GM23338 (cell line): ENCODE data around the gene POLE. TPM values are rescaled to one million over a fixed set of nuclear protein-coding genes. Genes with fewer than 3 reads are reported as not detected.
"Not testable (repeated sequence)": the region's sequence is repeated elsewhere in the genome, so short reads cannot be mapped to it uniquely, and the experiment has no call there.

Source experiments
- ATAC-seq: fragments of 200-7000 bp; cut with Tn5 transposase; 3 replicates; pipeline ENCODE4 v1.9.1; 2020
- DNase-seq: peaks from one replicate; pipeline ENCODE4 v3.0.0-alpha.2; 2015; ENCODE audit warnings: low spot score
- H2AFZ ChIP-seq: fragments of 200-600 bp; sonication (generic); 2 replicates; pipeline ENCODE4 v1.8.0; 2016; ENCODE audit warnings: antibody characterized with exemption, mild to moderate bottlenecking, moderate library complexity
- H3F3A ChIP-seq: fragments of 200-600 bp; sonication (generic); replicated peaks from 2 replicates; pipeline ENCODE4 v1.8.0; 2017; ENCODE audit warnings: antibody characterized with exemption, mixed run types, low read depth
- H3K27ac ChIP-seq: fragments of 200-600 bp; sonication (generic); 2 replicates; pipeline ENCODE4 v1.6.1; 2016; ENCODE audit warnings: low read depth
- H3K27me3 ChIP-seq: fragments of 200-600 bp; sonication (generic); 2 replicates; pipeline ENCODE4 v1.8.0; 2016; ENCODE audit warnings: mild to moderate bottlenecking, mixed run types, moderate library complexity; ENCODE audit not compliant: insufficient read depth
- H3K36me3 ChIP-seq: fragments of 200-600 bp; sonication (generic); 2 replicates; pipeline ENCODE4 v1.8.0; 2016; ENCODE audit warnings: mild to moderate bottlenecking; ENCODE audit not compliant: insufficient read depth
- H3K4me1 ChIP-seq: fragments of 200-600 bp; sonication (generic); 2 replicates; pipeline ENCODE4 v1.8.0; 2016; ENCODE audit warnings: mild to moderate bottlenecking, moderate library complexity; ENCODE audit not compliant: insufficient read depth
- H3K4me2 ChIP-seq: fragments of 200-600 bp; sonication (generic); 2 replicates; pipeline ENCODE4 v1.7.1; 2017; ENCODE audit warnings: mixed run types
- H3K4me3 ChIP-seq: fragments of 200-600 bp; sonication (generic); 2 replicates; pipeline ENCODE4 v1.6.1; 2016; ENCODE audit warnings: mixed run types
- H3K79me2 ChIP-seq: fragments of 200-600 bp; sonication (generic); replicated peaks from 2 replicates; pipeline ENCODE4 v1.8.0; 2017; ENCODE audit warnings: mild to moderate bottlenecking; ENCODE audit not compliant: insufficient read depth
- H3K9me2 ChIP-seq: fragments of 200-600 bp; sonication (generic); 2 replicates; pipeline ENCODE4 v1.8.0; 2017; ENCODE audit not compliant: insufficient read depth
- H4K20me1 ChIP-seq: fragments of 200-600 bp; sonication (generic); replicated peaks from 2 replicates; pipeline ENCODE4 v1.8.0; 2017; ENCODE audit warnings: mild to moderate bottlenecking; ENCODE audit not compliant: insufficient read depth
- H3K27ac Mint-ChIP-seq: 2 replicates; pipeline ENCODE4 v1.8.0; 2020; ENCODE audit warnings: inconsistent platforms, mild to moderate bottlenecking, moderate library complexity, mixed read lengths
- H3K27me3 Mint-ChIP-seq: 3 replicates; pipeline ENCODE4 v1.8.0; 2022; ENCODE audit warnings: low read depth, mild to moderate bottlenecking, moderate library complexity, mixed read lengths, inconsistent platforms; ENCODE audit not compliant: insufficient read depth, poor library complexity
- H3K36me3 Mint-ChIP-seq: 3 replicates; pipeline ENCODE4 v1.8.0; 2021; ENCODE audit warnings: low read depth, mild to moderate bottlenecking, inconsistent platforms, moderate library complexity, mixed read lengths
- H3K4me1 Mint-ChIP-seq: 3 replicates; pipeline ENCODE4 v1.8.0; 2020; ENCODE audit warnings: mild to moderate bottlenecking, inconsistent platforms, mixed read lengths
- H3K4me3 Mint-ChIP-seq: 3 replicates; pipeline ENCODE4 v1.8.0; 2021; ENCODE audit warnings: moderate library complexity, mild to moderate bottlenecking, inconsistent platforms, mixed read lengths
- H3K9me3 Mint-ChIP-seq: 3 replicates; pipeline ENCODE4 v1.8.0; 2020; ENCODE audit warnings: moderate library complexity, mild to moderate bottlenecking, inconsistent platforms, mixed read lengths
- JUNB ChIP-seq: IDR thresholded peaks from one replicate; pipeline ENCODE4 v1.6.1; 2016; ENCODE audit warnings: antibody characterized with exemption; ENCODE audit not compliant: unreplicated experiment
- POLR2AphosphoS5 ChIP-seq: IDR thresholded peaks from 2 replicates; pipeline ENCODE4 v1.6.1; 2016; ENCODE audit warnings: antibody characterized with exemption, low read depth
- ZNF114 ChIP-seq: fragments of 250-450 bp; sonication (Bioruptor Pico); IDR thresholded peaks from 2 replicates; pipeline ENCODE4 v1.5.0; 2020; ENCODE audit warnings: mild to moderate bottlenecking, moderate library complexity
- polyA plus RNA-seq: library from polyadenylated mRNA; unstranded; fragments of >200 nt; fragmentation: Nextera tagmentation; extraction: Ambion mirVana; gene quantifications from 2 replicates; pipeline ENCODE4 v1.2.1, GENCODE V29; 2016
- total RNA-seq: library from RNA; depleted of rRNA; stranded (reverse); fragments of >200 nt; shearing (Covaris generic); gene quantifications from 2 replicates; pipeline ENCODE4 v1.2.3, GENCODE V29; 2014
- TF ChIP-seq, protein P1 (sequence below): IDR thresholded peaks from one replicate; pipeline ENCODE4 v1.6.1; 2018; ENCODE audit warnings: antibody characterized with exemption; ENCODE audit not compliant: unreplicated experiment
- TF ChIP-seq, protein P2 (sequence below): fragments of 250-450 bp; sonication (Bioruptor Pico); IDR thresholded peaks from 2 replicates; pipeline ENCODE4 v1.5.0; 2020; ENCODE audit warnings: mild to moderate bottlenecking, moderate library complexity
- TF ChIP-seq, protein P3 (sequence below), 2 experiments: fragments of 200-600 bp in 1 of 2; sonication (generic) in 1 of 2; conservative IDR thresholded peaks; 2 replicates each; pipeline versions ENCODE4 v1.5.1 to v1.6.1; 2016 to 2017; ENCODE audit warnings: antibody characterized with exemption in 2 of 2, low read depth in 2 of 2, mild to moderate bottlenecking in 2 of 2, moderate library complexity in 1 of 2

The POLE gene
- total and polyA plus RNA-seq, 2 experiments from 2014 or later, result 33.6 to 125 TPM

DNA sequence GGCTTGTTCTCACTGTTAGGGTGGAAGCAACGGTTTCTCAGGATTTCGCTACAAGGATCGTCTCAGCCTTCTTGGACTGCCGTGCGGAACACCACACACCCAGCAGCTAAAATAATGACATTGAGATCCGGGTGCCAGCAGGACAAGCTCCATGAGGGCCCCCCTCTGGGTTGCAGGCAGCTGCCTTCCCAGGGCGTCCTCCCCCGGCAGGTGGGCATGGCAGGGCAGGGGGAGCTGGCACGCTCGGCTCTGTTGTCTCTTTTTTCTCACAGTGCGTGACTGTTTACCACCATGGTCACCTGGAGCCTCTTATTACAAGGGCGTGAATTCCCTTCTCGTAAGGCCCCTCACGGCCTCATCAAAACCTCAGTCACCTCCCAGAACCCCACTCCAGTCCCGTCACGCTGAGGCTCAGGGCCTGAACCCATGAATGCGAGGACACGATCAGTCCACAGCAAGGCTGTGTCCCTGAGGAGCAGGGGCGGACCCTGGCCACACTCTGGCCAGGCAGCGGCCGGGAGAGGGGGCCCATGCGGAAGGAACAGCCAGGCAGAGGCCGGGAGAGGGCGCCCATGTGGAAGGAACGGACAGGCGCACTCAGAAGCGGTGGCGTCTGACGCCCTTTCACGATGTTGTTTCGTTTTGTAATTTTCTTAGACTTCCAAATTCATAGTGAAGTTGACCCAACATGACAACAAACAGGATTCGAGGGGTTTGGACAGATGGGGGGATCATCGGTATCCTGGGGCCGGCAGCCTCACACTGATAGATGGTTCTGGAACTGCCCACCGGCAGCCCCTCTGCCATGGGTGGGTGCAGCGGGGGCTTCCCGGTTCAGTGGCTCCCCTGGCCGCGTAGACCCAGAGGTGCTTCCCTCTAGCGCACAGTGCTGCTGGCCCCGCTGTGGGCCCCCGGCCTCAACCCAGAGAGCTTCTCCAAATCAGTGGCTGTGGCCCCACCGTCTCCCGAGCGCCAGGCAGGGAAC is 86.8 kb downstream of the POLE start:
- peaks cover 18% of the 10 kb centered on the region for H3K4me1 Mint-ChIP-seq
- Histone ChIP-seq H3K4me3 (peak overlapping the region; percentile 34; the same call in 1 of the 2 replicates), H3K36me3 (no peaks in the 10 kb centered on the region), H3K27me3 (peaks cover 65% of the 10 kb centered on the region), H3F3A (peaks cover 26% of the 10 kb centered on the region), H3K9me2 (no peaks in the 10 kb centered on the region), H3K27ac (no peak overlapping the region), H4K20me1 (no peaks in the 10 kb centered on the region), H3K4me2 (peak overlapping the region; percentile 61; the same call in 1 of the 2 replicates), H3K4me1 (peaks cover 3% of the 10 kb centered on the region; the same call in 1 of the 2 replicates), H2AFZ (peak overlapping the region; percentile 83; the same call in 1 of the 2 replicates), H3K79me2 (no peaks in the 10 kb centered on the region)
- H3K9me3 Mint-ChIP-seq, result peaks cover 8% of the 10 kb centered on the region
- peaks cover 69% of the 10 kb centered on the region for H3K27me3 Mint-ChIP-seq
- ATAC-seq (peak; percentile 73), DNase-seq (peak; percentile 88)
- TF ChIP-seq POLR2AphosphoS5, result no peak
- TF ChIP-seq JUNB, result no peak
- TF ChIP-seq, protein P1, sequence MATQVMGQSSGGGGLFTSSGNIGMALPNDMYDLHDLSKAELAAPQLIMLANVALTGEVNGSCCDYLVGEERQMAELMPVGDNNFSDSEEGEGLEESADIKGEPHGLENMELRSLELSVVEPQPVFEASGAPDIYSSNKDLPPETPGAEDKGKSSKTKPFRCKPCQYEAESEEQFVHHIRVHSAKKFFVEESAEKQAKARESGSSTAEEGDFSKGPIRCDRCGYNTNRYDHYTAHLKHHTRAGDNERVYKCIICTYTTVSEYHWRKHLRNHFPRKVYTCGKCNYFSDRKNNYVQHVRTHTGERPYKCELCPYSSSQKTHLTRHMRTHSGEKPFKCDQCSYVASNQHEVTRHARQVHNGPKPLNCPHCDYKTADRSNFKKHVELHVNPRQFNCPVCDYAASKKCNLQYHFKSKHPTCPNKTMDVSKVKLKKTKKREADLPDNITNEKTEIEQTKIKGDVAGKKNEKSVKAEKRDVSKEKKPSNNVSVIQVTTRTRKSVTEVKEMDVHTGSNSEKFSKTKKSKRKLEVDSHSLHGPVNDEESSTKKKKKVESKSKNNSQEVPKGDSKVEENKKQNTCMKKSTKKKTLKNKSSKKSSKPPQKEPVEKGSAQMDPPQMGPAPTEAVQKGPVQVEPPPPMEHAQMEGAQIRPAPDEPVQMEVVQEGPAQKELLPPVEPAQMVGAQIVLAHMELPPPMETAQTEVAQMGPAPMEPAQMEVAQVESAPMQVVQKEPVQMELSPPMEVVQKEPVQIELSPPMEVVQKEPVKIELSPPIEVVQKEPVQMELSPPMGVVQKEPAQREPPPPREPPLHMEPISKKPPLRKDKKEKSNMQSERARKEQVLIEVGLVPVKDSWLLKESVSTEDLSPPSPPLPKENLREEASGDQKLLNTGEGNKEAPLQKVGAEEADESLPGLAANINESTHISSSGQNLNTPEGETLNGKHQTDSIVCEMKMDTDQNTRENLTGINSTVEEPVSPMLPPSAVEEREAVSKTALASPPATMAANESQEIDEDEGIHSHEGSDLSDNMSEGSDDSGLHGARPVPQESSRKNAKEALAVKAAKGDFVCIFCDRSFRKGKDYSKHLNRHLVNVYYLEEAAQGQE, result no peak
- TF ChIP-seq, protein P2, sequence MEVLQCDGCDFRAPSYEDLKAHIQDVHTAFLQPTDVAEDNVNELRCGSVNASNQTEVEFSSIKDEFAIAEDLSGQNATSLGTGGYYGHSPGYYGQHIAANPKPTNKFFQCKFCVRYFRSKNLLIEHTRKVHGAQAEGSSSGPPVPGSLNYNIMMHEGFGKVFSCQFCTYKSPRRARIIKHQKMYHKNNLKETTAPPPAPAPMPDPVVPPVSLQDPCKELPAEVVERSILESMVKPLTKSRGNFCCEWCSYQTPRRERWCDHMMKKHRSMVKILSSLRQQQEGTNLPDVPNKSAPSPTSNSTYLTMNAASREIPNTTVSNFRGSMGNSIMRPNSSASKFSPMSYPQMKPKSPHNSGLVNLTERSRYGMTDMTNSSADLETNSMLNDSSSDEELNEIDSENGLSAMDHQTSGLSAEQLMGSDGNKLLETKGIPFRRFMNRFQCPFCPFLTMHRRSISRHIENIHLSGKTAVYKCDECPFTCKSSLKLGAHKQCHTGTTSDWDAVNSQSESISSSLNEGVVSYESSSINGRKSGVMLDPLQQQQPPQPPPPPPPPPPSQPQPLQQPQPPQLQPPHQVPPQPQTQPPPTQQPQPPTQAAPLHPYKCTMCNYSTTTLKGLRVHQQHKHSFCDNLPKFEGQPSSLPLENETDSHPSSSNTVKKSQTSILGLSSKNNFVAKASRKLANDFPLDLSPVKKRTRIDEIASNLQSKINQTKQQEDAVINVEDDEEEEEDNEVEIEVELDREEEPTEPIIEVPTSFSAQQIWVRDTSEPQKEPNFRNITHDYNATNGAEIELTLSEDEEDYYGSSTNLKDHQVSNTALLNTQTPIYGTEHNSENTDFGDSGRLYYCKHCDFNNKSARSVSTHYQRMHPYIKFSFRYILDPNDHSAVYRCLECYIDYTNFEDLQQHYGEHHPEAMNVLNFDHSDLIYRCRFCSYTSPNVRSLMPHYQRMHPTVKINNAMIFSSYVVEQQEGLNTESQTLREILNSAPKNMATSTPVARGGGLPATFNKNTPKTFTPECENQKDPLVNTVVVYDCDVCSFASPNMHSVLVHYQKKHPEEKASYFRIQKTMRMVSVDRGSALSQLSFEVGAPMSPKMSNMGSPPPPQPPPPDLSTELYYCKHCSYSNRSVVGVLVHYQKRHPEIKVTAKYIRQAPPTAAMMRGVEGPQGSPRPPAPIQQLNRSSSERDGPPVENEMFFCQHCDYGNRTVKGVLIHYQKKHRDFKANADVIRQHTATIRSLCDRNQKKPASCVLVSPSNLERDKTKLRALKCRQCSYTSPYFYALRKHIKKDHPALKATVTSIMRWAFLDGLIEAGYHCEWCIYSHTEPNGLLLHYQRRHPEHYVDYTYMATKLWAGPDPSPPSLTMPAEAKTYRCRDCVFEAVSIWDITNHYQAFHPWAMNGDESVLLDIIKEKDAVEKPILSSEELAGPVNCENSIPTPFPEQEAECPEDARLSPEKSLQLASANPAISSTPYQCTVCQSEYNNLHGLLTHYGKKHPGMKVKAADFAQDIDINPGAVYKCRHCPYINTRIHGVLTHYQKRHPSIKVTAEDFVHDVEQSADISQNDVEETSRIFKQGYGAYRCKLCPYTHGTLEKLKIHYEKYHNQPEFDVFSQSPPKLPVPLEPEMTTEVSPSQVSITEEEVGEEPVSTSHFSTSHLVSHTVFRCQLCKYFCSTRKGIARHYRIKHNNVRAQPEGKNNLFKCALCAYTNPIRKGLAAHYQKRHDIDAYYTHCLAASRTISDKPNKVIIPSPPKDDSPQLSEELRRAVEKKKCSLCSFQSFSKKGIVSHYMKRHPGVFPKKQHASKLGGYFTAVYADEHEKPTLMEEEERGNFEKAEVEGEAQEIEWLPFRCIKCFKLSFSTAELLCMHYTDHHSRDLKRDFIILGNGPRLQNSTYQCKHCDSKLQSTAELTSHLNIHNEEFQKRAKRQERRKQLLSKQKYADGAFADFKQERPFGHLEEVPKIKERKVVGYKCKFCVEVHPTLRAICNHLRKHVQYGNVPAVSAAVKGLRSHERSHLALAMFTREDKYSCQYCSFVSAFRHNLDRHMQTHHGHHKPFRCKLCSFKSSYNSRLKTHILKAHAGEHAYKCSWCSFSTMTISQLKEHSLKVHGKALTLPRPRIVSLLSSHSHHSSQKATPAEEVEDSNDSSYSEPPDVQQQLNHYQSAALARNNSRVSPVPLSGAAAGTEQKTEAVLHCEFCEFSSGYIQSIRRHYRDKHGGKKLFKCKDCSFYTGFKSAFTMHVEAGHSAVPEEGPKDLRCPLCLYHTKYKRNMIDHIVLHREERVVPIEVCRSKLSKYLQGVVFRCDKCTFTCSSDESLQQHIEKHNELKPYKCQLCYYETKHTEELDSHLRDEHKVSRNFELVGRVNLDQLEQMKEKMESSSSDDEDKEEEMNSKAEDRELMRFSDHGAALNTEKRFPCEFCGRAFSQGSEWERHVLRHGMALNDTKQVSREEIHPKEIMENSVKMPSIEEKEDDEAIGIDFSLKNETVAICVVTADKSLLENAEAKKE (CRISPR knock-in tag), result no peak
- no peak for TF ChIP-seq ZNF114
- TF ChIP-seq, protein P3, sequence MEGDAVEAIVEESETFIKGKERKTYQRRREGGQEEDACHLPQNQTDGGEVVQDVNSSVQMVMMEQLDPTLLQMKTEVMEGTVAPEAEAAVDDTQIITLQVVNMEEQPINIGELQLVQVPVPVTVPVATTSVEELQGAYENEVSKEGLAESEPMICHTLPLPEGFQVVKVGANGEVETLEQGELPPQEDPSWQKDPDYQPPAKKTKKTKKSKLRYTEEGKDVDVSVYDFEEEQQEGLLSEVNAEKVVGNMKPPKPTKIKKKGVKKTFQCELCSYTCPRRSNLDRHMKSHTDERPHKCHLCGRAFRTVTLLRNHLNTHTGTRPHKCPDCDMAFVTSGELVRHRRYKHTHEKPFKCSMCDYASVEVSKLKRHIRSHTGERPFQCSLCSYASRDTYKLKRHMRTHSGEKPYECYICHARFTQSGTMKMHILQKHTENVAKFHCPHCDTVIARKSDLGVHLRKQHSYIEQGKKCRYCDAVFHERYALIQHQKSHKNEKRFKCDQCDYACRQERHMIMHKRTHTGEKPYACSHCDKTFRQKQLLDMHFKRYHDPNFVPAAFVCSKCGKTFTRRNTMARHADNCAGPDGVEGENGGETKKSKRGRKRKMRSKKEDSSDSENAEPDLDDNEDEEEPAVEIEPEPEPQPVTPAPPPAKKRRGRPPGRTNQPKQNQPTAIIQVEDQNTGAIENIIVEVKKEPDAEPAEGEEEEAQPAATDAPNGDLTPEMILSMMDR (conservative IDR thresholded peaks at IDR 0.05; ENCODE audit: low read depth in 2 of 2), result peak; percentile 59 to 83
- H3K4me3 Mint-ChIP-seq, result peak overlapping the region; percentile 57
- no peaks in the 10 kb centered on the region for H3K36me3 Mint-ChIP-seq
- no peak overlapping the region for H3K27ac Mint-ChIP-seq

DNA sequence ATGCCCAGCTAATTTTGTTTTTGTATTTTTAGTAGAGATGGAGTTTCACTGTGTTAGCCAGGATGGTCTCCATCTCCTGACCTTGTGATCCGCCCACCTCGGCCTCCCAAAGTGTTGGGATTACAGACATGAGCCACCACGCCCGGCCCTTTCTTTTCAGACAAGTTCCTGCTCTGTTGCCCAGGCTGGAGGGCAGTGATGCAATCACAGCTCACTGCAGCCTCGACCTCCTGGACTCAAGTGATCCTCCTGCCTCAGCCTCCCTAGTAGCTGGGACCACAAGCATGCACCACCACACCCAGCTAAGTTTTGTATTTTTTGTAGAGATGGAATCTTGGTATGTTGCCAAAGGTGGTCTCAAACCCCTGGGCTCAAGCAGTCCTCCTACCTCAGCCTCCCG is 87.6 kb downstream of the POLE start:
- H3K27ac Mint-ChIP-seq, H2AFZ ChIP-seq: not testable (repeated sequence)

More for the DNA sequence above, 87.6 kb downstream of the POLE start:
- H3K9me3 Mint-ChIP-seq, H3K4me3 ChIP-seq, H4K20me1 ChIP-seq, H3K4me2 ChIP-seq, H3K4me1 ChIP-seq, ATAC-seq, H3K36me3 ChIP-seq, H3K79me2 ChIP-seq, H3K27ac ChIP-seq, H3K9me2 ChIP-seq, DNase-seq, H3K36me3 Mint-ChIP-seq: not testable (repeated sequence)
- peaks cover 67% of the 10 kb centered on the region for H3K27me3 Mint-ChIP-seq
- H3K27me3 ChIP-seq, result peaks cover 68% of the 10 kb centered on the region
- peaks cover 18% of the 10 kb centered on the region for H3K4me1 Mint-ChIP-seq
- H3K4me3 Mint-ChIP-seq, result peak overlapping the region; percentile 24; the same call in 1 of the 3 replicates
- H3F3A ChIP-seq, result peaks cover 26% of the 10 kb centered on the region
